ENCODE results near the gene ARHGAP44. TPM values are rescaled to one million over a fixed set of nuclear protein-coding genes. Genes with fewer than 3 reads are reported as not detected.
A peak's percentile ranks its signal among the peaks of the same experiment; 100 is the strongest.

The ARHGAP44 gene
- total and polyA plus RNA-seq, 2 of the 4 experiments (the other 2 are of a cell fraction) = 0.54 to 1.0 TPM

GRCh38 chr17:12859520-12859919 is 70.2 kb downstream of the ARHGAP44 start:
- H3K4me3 ChIP-seq (ENCODE audit: insufficient read depth, low read depth, low read length) = no peak overlapping the region
- no peak overlapping the region for H3K27ac ChIP-seq (ENCODE audit: insufficient read depth, low read length)
- no peak overlapping the region for H3K14ac ChIP-seq (replicated peaks; ENCODE audit: low read depth, low read length)
- no peak overlapping the region for H3K23ac ChIP-seq (ENCODE audit: low read depth, low read length)
- BruUV-seq (replicated peaks) = no TSS peak
- POLR2A ChIA-PET (ENCODE audit: unreplicated experiment) = no interaction called here
- no peak overlapping the region for H2BK15ac ChIP-seq (ENCODE audit: low read depth, low read length)
- H4K8ac ChIP-seq (ENCODE audit: low read depth in 2 of 2, low read length in 2 of 2) = no peak overlapping the region
- no peak overlapping the region for H3K4me2 ChIP-seq (ENCODE audit: low read depth, low read length)
- H3K27me3 ChIP-seq (ENCODE audit: control insufficient read depth, insufficient read depth, low read length) = no peaks in the 10 kb centered on the region
- no peak overlapping the region for H4K5ac ChIP-seq (ENCODE audit: low read depth, low read length)
- H3K9me3 ChIP-seq (ENCODE audit: control insufficient read depth, insufficient read depth, low read length) = no peaks in the 10 kb centered on the region
- H2AK9ac ChIP-seq (replicated peaks; ENCODE audit: low read depth, low read length, poor library complexity) = no peak overlapping the region
- no peaks in the 10 kb centered on the region for H3K36me3 ChIP-seq (ENCODE audit: control insufficient read depth, insufficient read depth, low read length)
- H3K56ac ChIP-seq (ENCODE audit: extremely low read depth, insufficient read depth, low read length) = no peak overlapping the region
- no peak overlapping the region for H3K9ac ChIP-seq (ENCODE audit: low read depth, low read length)
- H2AK5ac ChIP-seq (ENCODE audit: low read depth, low read length) = no peak overlapping the region
- H4K20me1 ChIP-seq (ENCODE audit: insufficient read depth, low read length) = no peaks in the 10 kb centered on the region
- CTCF ChIA-PET = interaction anchor here (0.6 kb wide), 1 partner anchor 29 kb away, joined by 3 read pairs; no protein-coding TSS in a partner anchor
- TF ChIP-seq SMC3 (IDR thresholded peaks at IDR 0.05; ENCODE audit: low read depth, low read length) = no peak
- TF ChIP-seq RFX5 (IDR thresholded peaks at IDR 0.05; ENCODE audit: low read depth, low read length) = no peak
- TF ChIP-seq NFE2L2 (IDR thresholded peaks at IDR 0.05; ENCODE audit: low read depth, low read length) = no peak
- TF ChIP-seq, protein P1, sequence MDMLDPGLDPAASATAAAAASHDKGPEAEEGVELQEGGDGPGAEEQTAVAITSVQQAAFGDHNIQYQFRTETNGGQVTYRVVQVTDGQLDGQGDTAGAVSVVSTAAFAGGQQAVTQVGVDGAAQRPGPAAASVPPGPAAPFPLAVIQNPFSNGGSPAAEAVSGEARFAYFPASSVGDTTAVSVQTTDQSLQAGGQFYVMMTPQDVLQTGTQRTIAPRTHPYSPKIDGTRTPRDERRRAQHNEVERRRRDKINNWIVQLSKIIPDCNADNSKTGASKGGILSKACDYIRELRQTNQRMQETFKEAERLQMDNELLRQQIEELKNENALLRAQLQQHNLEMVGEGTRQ (IDR thresholded peaks at IDR 0.05; ENCODE audit: low read depth, low read length) = no peak
- no peak for TF ChIP-seq POLR2A (IDR thresholded peaks at IDR 0.05; ENCODE audit: low read depth, low read length)
- no peak for TF ChIP-seq MAFK (IDR thresholded peaks at IDR 0.05; ENCODE audit: low read depth, low read length)
- no peak for TF ChIP-seq MAZ (IDR thresholded peaks at IDR 0.05; ENCODE audit: borderline replicate concordance, low read depth, low read length)
- no peak for TF ChIP-seq RAD21 (IDR thresholded peaks at IDR 0.05; ENCODE audit: low read length)
- no peak overlapping the region for H2BK5ac ChIP-seq (ENCODE audit: low read depth, low read length, poor library complexity, severe bottlenecking)
- no peak for ATAC-seq (ENCODE audit: low read depth)
- peak; percentile 13 for DNase-seq
- H3K9me1 ChIP-seq (ENCODE audit: insufficient read depth, low read length) = no peaks in the 10 kb centered on the region
- intact Hi-C loops (cut with micrococcal nuclease) = no loop called here
- 63% methylated on average over 3 of the region's 9 CpGs; no CpG with 5 or more reads in 1 of the 2 experiments for WGBS, 2 experiments (ENCODE audit: extremely low coverage in 2 of 2, insufficient read length in 1 of 2)
- H3K4ac ChIP-seq (ENCODE audit: low read depth, low read length) = no peak overlapping the region
- no peak overlapping the region for H3K18ac ChIP-seq (ENCODE audit: low read depth, low read length)
- no peak overlapping the region for H2AFZ ChIP-seq (replicated peaks; ENCODE audit: low read length, poor library complexity)
- H2BK120ac ChIP-seq (ENCODE audit: low read depth, low read length) = no peak overlapping the region
- in situ Hi-C loops (cut with MboI; ENCODE audit: low sequenced_read_pairs) = no loop called here
- dilution Hi-C loops (cut with HindIII; ENCODE audit: low sequenced_read_pairs, unreplicated experiment) = no loop called here
- H3K79me1 ChIP-seq (ENCODE audit: low read depth in 1 of 2, low read length in 2 of 2) = no peaks in the 10 kb centered on the region
- no peak overlapping the region for H2BK20ac ChIP-seq (ENCODE audit: low read depth, low read length)
- no peaks in the 10 kb centered on the region for H3K4me1 ChIP-seq (ENCODE audit: control insufficient read depth, insufficient read depth, low read length)
- no peak overlapping the region for H4K91ac ChIP-seq (ENCODE audit: insufficient read depth, low read depth, low read length)

Measured in IMR-90 (cell line).